Measurements from ENCODE around the gene POLD2. TPM values are rescaled to one million over a fixed set of nuclear protein-coding genes. Genes with fewer than 3 reads are reported as not detected.

POLD2 gene
- total and polyA plus RNA-seq, 2 of the 13 experiments (the other 11 are each of a cell fraction or from before 2014, with no cell fraction given): 87.6 to 95.1 TPM

- TF ChIP-seq STAT6 (CRISPR knock-in tag; IDR thresholded peaks at IDR 0.05; ENCODE audit: borderline replicate concordance) (no peak), RBFOX2 (IDR thresholded peaks at IDR 0.05; ENCODE audit: low read depth, low read length) (no peak), ZNF574 (CRISPR knock-in tag; IDR thresholded peaks at IDR 0.05) (peak; percentile 67), PPARG (CRISPR knock-in tag; conservative IDR thresholded peaks at IDR 0.05) (0 out of 2 replicates have a peak, but pooled peaks have one; percentile 10), RFXANK (CRISPR knock-in tag; IDR thresholded peaks at IDR 0.05) (no peak; the same call in 1 of the 2 replicates), SOX13 (IDR thresholded peaks at IDR 0.05) (peak; percentile 34; the same call in 1 of the 2 replicates), SOX13 (CRISPR knock-in tag; conservative IDR thresholded peaks at IDR 0.05 in 1 of 2, IDR thresholded peaks at IDR 0.05 in 1 of 2) (peak in 1 of 2 experiments; percentile 57; a peak in 1 of 4 replicates), ZBTB46 (CRISPR knock-in tag; IDR thresholded peaks at IDR 0.05; ENCODE audit: borderline replicate concordance) (no peak), MEIS1 (CRISPR knock-in tag; IDR thresholded peaks at IDR 0.05; ENCODE audit: borderline replicate concordance) (0 out of 2 replicates have a peak, but pooled peaks have one; percentile 35), TERF1 (CRISPR knock-in tag; IDR thresholded peaks at IDR 0.05) (no peak), SP4 (CRISPR knock-in tag; IDR thresholded peaks at IDR 0.05) (peak; percentile 35; the same call in 1 of the 2 replicates), ZNF33A (CRISPR knock-in tag; IDR thresholded peaks at IDR 0.05; ENCODE audit: borderline replicate concordance) (0 out of 2 replicates have a peak, but pooled peaks have one; percentile 28), NFE2 (CRISPR knock-in tag; IDR thresholded peaks at IDR 0.05) (no peak), ZBTB26 (CRISPR knock-in tag; IDR thresholded peaks at IDR 0.05; ENCODE audit: borderline replicate concordance) (no peak), TBP (CRISPR knock-in tag; IDR thresholded peaks at IDR 0.05) (no peak), ZNF101 (CRISPR knock-in tag; IDR thresholded peaks at IDR 0.05; ENCODE audit: borderline replicate concordance, low read depth) (no peak), ZNF629 (CRISPR knock-in tag; conservative IDR thresholded peaks at IDR 0.05) (no peak), SMC3 (IDR thresholded peaks at IDR 0.05; ENCODE audit: low read length) (peak; percentile 49; the same call in 1 of the 2 replicates), AGO1 (IDR thresholded peaks at IDR 0.05; ENCODE audit: low read depth, low read length, poor library complexity, severe bottlenecking) (no peak)
Measured at GRCh38 chr7:44071726-44072363, 51.5 kb downstream of the POLD2 start (continued).
